OCI-M2 (cell line): ENCODE measurements around the gene AP3M1.

Experiments
- DNase-seq: peaks from one replicate; lab custom pipeline; 2025; ENCODE audit not compliant: unreplicated experiment; lab: John Stamatoyannopoulos, UW

AP3M1 gene

DNA sequence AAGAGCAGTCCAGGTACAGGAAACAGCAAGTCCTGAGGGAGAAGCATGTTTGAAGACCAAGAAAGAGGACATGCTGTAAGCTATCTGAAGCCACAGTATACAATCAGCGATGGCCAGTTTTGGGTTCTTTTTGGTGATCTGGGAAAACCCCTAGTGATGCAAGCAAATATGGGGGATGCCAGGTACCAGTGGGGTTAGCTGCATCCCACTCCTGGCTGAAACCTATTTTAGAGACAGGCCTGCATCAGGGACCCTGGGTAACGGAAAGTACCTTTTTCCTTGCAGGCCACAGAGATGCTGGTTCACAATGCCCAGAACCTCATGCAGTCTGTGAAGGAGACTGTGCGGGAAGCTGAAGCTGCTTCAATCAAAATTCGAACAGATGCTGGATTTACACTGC is 32.9 kb downstream of the AP3M1 start:
- no peak for DNase-seq

DNA sequence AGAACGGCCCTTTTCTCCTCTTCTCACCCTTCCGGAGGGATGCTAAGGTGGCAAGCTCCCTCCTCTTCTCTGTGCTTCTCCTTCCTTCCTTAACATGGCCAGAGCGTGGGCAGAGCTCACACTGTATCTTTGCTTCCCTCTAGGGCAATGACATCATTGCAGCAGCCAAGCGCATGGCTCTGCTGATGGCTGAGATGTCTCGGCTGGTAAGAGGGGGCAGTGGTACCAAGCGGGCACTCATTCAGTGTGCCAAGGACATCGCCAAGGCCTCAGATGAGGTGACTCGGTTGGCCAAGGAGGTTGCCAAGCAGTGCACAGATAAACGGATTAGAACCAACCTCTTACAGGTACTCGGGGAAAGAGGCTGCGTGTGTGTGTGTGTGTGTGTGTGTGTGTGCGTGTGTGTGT is 36.6 kb downstream of the AP3M1 start:
- no peak for DNase-seq

DNA sequence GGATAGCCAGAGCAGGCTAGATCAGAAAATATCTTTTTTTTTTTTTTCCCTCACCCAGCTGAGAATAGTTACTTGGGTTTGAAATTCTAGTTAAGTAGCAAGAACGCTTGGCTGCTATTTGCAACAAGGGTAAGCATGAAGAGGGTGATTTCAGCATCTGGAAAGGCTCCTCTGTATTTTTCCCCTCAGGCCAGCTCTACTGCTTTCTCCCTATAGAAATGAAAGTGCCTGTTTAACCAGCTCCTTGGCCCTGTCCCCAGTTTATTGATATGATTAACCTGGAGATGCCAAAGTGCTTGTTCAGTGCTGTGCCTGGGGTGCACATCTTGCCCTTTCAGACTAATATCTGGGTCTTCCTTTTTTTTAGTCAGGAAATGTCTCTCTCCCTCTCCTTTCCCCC is 37.1 kb downstream of the AP3M1 start:
- no peak for DNase-seq

DNA sequence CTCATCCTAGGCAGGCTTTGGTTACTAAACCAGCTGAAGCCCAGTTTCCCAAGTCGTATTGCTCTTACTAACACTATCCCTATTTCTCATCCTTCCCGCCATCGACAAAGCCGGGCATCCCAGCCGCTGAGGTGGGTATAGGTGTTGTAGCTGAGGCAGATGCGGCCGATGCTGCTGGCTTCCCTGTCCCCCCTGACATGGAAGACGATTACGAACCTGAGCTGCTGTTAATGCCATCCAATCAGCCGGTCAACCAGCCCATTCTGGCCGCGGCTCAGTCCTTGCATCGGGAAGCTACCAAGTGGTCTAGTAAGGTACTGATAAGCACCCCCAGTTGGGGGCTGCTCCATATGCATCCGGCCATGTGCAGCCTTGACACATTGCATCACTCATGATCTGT is 38.8 kb downstream of the AP3M1 start:
- DNase-seq, result no peak

DNA sequence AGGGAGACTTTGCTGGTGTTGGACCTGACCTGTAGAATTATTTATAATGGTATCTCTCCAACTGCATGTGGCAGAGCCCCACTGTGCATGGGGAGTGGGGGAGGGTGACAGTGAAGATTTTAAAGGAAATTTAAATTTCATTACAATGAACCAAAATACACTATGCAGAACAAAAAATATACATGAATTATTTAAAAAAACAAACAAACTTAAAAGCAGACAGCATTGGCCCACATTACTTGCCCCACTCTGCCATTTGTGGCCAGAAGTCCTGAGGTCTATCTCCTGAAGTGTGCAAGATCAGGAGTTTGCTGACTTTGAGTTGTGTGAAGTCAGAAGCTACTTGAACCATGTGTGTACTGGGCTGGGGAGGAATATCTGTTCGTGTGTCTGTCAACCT is 40.5 kb downstream of the AP3M1 start:
- DNase-seq, result no peak

DNA sequence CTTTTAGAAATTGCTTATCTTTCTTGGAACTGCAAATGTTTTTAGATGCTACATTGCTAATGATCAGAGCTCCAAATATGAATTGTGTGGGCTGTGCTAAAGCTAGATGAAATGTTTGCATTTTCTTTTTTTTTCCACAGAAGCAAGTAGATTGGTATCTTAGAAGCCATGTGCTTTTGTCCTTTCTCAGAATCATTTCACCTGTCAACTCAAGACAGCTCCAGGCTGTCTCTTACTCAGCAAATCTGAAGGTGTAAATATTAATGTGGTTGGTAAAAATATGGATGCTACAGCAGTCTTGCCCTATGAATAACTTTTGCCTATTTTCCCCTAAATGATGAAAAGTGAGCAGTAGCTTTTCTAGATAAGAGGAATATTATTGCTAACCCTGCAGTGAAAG is 41.2 kb downstream of the AP3M1 start:
- no peak for DNase-seq

DNA sequence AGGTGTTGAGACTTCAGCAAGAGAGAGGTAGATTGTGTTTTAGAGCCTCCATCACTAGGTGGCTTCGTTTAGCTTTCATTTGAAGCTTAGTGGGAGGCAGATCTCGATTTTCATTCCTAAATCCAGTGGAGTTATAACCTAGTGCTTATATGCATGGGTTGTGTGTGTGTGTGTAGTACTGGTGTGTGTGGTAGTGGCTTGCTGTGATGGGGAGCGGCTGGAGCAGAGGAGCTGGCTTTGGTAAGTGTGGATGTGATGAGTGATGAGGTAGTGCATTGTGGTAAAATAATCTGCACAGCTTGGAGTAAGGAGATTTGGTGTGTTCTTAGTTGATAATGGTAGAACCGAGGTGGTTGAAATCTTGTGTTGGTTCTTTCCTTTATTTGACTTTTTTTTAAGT is 43.2 kb downstream of the AP3M1 start:
- no peak for DNase-seq

DNA sequence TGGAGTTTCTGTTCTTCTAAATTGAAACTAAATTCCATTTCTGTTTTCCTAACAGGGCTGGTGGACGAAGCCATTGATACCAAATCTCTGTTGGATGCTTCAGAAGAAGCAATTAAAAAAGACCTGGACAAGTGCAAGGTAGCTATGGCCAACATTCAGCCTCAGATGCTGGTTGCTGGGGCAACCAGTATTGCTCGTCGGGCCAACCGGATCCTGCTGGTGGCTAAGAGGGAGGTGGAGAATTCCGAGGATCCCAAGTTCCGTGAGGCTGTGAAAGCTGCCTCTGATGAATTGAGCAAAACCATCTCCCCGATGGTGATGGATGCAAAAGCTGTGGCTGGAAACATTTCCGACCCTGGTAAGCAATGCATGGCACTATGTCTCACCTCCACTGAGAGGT is 45.6 kb downstream of the AP3M1 start:
- DNase-seq, result no peak

DNA sequence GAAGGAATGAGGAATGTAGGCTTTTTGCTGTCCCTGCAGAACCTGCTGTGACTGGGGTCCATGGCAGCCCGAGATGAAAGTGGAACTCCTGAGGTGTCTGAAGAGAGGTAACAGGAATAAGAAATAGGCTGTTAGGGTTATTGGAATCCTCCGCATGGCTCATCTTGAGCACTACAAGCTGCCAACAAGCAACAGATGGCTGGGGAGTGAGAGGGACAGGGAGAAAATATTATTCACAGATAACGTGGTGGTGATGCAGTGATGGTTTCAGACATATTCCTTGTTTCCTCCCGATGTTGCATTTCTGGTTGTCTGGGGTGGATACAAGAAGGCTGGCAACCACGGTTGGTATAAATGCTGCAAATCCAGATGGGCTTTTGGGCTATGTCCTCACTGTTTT is 46.1 kb downstream of the AP3M1 start:
- no peak for DNase-seq

DNA sequence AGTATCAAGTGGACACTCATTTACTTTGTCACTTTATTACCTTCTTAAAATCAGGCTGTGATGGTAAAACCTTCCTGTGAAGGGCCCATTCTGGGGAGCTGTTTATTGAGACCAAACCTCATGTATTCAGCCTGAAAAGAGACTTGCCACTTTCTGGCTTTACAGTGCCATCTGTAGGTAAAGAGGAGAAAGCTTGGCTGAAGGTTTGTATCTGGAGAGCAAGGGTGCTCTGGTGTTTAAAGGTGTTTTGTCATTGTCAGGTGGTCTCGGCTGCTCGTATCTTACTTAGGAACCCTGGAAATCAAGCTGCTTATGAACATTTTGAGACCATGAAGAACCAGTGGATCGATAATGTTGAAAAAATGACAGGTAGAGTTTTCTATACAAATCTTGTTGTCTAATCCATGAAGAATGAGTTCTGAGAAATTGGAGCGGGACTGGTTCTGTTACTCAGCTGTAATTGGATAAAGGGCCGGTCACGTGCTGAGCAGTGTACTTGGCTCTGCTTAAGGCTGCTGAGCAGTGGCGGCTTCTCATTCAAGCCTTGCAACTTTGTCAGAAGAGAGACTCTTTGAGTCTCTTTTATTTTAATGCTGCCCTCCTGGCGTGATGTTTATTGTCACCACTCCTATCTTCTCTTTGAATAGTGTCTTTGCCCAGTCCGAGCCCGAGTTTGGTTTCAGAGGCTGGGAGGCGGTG is 46.9 kb downstream of the AP3M1 start:
- no peak for DNase-seq

DNA sequence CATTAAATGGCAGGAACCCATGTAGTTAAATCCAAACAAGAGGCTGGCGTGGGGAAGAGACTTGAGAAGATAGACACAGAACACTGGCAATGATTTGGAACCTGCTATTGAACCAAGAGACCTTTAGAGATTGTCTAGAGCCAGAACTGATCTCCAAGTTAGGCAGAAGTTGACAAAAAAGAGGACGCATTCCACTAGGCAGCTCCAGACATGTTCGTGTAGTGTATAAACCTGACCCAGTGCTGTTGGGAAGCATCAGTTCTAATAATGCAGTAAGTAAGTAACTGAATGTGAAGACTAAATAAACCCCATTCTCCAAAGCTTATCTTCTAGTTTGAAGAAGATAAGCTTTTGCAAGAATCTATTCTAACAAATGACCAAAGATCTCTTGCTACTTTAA is 50.8 kb downstream of the AP3M1 start:
- DNase-seq, result no peak

DNA sequence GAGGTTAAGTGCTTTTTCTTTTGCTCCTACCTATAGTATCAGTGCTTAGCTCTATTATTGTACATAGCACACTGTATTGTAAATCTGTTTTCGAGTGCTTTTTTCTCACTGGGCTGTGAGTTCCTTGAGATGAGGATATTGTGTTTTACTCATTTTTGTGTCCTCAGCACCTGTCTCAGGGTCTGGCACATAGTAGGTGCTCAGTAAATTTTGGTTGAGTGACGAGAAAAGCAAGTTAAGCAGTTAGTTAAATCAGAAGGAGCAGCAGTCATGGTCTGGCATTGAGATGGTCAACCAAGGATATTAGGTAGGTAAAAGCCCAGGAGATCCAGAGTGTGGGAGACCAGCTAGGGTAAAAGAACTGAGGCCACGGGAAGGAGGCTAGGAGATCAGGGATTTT is 51.2 kb downstream of the AP3M1 start:
- DNase-seq, result no peak

DNA sequence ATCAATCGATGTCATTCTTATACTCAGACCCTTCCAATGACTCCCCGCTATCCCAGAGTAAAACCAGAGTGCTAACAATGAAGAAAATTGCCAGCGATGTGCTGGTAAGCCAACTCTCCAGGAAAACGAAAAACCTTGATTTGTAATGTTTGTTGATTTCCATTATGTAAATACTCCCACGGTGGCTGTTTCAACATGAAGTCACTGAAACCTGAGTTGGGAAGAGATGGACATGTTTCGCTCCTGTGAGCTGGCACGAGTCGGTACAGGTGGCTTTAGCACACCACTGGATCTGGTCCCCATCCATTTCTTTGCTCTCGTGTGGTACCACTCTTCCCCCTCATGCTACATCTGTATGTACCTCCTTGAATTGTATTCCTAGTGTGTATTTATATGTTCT is 52.9 kb downstream of the AP3M1 start:
- DNase-seq, result no peak

DNA sequence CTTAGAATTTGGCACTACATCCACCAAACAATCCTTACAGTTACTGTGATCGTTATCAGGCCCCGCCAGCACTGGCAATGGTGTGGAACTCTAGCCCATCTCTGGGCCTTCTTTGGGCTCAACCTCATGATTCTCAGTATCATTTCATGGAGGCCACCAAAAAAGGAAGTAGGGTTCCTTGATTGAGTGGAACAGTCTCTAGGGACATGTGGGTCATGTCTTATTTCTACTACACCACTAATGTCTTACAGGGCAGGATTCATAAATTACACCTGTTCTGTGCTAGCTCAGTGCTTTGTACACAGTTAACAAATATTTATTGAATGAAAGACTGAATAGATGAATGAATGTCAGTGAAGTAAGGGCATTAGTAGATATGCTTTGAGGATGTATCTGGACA is 53.9 kb downstream of the AP3M1 start:
- DNase-seq, result no peak

DNA sequence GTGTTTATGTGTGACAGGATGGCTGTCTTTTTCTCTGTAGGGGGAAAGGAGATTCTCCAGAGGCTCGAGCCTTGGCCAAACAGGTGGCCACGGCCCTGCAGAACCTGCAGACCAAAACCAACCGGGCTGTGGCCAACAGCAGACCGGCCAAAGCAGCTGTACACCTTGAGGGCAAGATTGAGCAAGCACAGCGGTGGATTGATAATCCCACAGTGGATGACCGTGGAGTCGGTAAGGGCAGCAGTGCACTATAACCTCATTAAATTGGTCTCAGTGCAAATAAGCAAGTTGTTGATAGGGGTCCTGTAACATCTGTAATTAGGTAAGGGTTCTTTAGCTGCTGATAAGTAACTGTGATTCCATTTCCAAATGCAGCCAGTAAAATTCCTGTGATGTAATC is 56.4 kb downstream of the AP3M1 start:
- no peak for DNase-seq

DNA sequence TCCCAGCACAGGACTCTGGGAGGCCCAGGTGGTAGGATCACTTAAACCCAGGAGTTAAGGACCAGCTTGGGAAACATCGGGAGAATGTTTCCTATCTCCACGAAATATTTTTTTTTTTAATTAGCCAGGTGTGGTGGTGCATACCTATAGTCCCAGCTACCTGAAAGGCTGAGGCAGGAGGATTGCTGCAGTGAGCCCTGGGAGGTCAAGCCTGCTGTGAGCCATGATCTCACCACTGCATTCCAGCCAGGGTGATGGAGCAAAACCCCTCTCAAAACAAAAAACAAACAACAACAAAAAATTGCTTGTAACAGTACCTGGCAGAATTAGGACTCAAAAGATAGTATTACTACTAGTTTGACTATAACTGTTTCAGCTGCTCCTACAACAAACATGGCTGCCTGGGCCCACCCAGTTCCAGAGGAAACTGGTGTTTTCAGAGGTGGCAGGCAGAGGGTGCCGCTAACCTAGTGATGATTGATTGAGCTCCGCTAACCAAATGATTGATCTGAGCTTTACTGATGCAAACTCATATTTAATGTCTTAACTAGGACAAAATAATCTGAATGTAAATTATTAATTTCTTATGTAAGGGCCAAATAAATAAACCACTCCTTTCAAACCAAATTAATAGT is 57.0 kb downstream of the AP3M1 start:
- no peak for DNase-seq

DNA sequence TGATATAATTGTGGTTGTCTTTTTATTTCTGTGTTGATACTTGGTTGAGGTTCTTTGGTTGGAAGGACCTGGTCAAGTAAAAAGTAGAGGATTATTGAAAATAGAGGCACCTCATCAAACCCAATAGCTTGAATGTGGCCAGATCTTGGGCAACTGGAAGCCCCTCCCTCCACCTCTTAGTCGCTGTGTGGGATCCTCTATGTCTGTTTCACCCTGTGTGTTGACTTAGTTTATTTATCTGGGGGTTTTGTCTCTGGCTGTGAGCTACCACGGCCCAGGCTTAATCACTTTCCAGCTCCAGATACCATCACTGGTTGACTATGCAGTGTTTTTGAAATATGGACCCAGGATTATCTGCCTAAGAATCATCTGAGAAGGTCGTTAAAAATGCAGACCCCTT is 58.3 kb downstream of the AP3M1 start:
- DNase-seq, result no peak

DNA sequence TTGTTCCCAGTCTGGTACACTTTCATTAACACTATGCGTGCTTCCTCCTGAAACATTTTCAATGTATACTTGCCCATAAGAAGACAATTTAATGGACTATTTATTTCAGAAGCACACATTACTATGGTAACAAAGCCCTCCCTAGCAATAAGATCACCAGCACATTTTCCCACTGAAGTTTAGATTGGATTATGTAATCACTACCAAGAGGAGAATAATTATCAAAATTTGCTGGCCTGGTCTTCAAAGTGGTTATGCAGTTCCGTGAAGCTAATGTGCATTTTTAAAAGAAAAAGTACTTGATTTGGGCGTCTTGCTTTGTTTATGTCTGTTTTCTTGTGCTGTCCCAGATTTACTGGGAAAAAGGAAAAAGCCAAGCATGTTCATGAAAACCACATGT is 61.9 kb downstream of the AP3M1 start:
- DNase-seq, result no peak

DNA sequence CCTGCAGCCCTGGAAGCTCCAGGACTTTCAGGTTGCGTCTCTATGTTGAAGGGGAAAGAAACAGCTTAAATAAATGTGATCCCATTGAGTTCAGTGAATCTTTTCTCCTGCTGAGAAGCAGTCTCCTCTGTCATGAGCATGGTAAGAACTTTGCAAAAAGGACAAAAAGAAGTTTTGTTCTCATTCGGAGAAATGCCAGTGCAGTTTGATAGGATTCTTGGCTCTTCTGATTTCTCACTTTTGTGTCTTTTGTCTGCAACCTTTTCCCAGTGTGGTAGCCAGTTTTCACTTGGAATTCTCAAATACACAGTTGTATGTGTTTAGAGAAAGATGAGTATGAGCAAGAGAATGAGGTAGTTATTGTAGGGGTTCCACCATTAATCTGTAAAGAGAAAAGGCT is 64.3 kb downstream of the AP3M1 start:
- no peak for DNase-seq

DNA sequence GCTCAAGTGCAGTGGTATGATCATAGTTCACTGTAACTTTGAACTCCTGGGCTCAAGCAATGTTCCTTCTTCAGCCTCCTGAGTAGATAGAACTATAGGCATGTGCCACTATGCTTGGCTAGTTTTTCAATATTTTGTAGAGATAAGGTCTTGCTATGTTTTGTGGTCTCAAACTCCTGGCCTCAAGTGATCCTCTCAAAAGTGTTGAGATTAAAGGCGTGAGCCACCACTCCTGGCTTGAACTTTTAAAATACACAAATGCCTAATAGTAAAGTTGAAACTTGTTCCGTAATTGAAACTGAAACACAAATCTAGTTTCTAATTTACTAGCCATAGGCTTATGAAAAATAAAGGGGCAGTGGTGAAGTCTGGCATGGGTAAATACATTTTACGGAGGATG is 65.7 kb downstream of the AP3M1 start:
- DNase-seq, result no peak

DNA sequence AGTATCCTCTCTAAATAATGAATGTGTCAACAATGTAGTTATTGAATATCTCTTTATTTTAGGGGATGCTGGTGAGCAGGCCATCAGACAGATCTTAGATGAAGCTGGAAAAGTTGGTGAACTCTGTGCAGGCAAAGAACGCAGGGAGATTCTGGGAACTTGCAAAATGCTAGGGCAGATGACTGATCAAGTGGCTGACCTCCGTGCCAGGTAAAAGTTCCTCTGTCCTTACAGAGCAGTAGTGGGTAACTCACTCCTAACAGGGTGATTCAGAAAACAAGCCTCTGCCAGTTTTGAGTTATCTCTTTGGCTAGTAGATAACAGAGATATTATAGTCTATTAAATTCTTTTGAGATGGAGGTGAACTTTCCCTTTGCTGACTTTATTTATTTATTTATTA is 67.3 kb downstream of the AP3M1 start:
- DNase-seq, result no peak

DNA sequence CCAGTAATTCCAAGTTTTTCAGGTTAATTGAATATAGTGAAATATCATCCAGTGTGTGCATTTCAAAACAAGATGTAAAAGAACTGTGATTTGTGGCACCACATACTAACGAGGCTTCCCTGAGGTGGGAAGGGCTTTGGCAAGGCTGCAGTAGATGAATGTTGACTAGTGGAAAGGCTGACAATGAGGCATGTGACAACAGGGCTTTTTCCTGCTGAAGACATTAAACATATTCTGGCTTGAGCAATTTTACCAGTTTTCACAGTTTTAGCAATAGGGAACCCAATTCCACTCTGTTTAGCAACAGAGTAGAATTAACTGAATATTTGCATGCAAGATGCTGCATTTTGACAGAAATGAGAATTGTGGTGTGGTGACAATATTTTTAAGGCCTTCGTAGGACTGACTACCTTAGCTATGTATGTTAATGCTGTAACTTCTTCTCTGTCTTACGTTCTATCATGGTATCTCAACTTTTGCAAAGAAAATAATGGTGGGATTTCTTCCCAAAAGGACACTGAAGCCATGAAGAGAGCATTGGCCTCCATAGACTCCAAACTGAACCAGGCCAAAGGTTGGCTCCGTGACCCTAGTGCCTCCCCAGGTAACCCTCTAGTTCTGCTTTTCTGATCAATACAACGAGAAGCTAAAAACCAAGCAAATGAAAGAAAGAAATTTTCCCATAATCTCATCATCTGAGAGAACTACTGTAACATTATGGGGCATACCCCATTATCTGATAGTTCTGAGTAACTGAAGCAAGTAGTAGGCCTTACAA is 68.5 kb downstream of the AP3M1 start:
- DNase-seq, result no peak
